Hepatocyte (in vitro differentiated cells): ENCODE results near the gene IL12B.

ENCODE experiments used
- CTCF ChIP-seq: fragments of 200-600 bp; sonication (generic); IDR thresholded peaks from 2 replicates; pipeline ENCODE4 v1.5.1; 2016; ENCODE audit warnings: antibody characterized with exemption, mild to moderate bottlenecking; ENCODE audit not compliant: poor library complexity
- EZH2 ChIP-seq: fragments of 200-600 bp; sonication (generic); IDR thresholded peaks from 2 replicates; pipeline ENCODE4 v1.6.1; 2016; ENCODE audit warnings: antibody characterized with exemption, mild to moderate bottlenecking, borderline replicate concordance
- EZH2phosphoT487 ChIP-seq: fragments of 200-600 bp; sonication (generic); IDR thresholded peaks from one replicate; pipeline ENCODE4 v1.6.1; 2018; ENCODE audit warnings: antibody characterized with exemption, mild to moderate bottlenecking, low read depth, moderate library complexity; ENCODE audit not compliant: unreplicated experiment, severe bottlenecking

- TF ChIP-seq CTCF (no peak), EZH2phosphoT487 (no peak), EZH2 (no peak)
These were observed 47.4 kb upstream of the IL12B start for GRCh38 chr5:159377653-159378052.
